Activated T-cell treated with anti-CD3 and anti-CD28 coated beads for 48 hours (primary cell): ENCODE results near the gene IL12RB2.
A peak's percentile ranks its signal among the peaks of the same experiment; 100 is the strongest.

Experiments used
- DNase-seq: peaks from one replicate; pipeline ENCODE4 v3.0.0-alpha.2; 2020; ENCODE audit warnings: low read depth

Gene IL12RB2

DNA sequence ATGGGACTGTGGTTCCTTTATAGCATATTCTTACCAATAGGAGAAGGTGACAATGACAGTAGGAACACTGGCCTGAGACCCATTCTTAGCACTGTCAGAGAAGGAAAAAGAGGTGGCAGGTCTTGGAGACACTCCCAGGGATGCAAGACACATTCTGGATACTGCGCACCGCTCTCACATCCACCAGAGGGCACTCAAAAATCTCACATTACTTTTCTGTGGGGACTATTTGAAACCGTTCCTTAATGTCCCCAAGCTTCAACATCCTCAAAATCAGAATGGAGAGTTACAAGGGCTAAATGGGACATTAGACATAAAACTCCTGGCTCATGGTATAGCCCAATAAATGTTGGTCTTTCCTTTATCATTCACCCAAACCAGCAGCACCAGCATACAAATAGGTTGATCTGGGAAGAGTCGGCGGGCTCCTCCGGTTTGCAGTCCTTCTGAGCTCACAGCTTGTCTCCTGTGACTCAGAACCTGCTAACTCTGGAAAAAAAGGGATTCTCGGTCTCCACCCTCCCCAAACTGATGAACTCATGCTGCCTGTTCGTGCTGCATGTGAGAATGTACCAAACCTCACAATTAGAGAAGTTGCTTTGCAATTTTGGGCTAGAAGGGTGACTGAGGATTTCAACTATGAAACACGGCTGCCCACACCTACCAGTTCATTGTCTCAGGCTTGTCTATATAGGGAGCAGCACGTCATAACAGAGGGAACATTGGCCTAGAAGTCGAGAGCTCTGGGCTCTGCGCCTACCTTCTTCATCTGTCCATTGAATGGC lies 40.2 kb downstream of the IL12RB2 start:
- DNase-seq, result no peak

- no peak for DNase-seq
Measured at GRCh38 chr1:67348586-67349252, 41.0 kb downstream of the IL12RB2 start.

DNA sequence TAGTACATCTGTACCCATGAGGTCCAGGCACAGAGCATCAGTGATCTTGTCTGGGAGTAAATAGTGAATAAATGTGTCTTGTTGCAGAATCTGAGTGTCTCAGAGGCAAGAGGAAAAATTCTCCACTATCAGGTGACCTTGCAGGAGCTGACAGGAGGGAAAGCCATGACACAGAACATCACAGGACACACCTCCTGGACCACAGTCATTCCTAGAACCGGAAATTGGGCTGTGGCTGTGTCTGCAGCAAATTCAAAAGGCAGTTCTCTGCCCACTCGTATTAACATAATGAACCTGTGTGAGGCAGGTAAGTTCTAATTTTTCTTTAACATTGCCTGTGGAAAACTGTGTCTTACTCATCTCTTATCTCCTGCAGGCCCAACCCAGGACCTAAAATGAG lies 43.1 kb downstream of the IL12RB2 start:
- DNase-seq, result peak; percentile 34

DNA sequence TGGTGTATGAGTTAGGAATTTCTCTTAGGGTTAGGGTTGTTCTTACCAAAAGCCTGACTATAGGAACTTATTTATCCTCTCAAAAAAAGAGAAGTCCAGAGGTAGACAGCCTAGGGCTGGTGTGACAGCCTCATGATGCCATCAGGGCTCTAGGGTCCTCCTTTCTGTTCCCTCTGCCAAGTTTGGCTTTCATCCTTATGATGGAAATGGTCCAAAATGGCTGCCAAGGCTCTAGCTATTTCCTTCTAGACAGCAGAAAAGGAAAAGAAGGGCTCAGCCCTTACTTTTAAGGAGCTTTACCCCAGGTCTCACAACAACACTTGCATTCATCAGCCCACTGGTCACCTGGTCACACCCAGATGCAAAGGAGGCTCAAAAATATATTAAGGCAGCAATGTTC lies 44.5 kb downstream of the IL12RB2 start:
- DNase-seq, result no peak

DNA sequence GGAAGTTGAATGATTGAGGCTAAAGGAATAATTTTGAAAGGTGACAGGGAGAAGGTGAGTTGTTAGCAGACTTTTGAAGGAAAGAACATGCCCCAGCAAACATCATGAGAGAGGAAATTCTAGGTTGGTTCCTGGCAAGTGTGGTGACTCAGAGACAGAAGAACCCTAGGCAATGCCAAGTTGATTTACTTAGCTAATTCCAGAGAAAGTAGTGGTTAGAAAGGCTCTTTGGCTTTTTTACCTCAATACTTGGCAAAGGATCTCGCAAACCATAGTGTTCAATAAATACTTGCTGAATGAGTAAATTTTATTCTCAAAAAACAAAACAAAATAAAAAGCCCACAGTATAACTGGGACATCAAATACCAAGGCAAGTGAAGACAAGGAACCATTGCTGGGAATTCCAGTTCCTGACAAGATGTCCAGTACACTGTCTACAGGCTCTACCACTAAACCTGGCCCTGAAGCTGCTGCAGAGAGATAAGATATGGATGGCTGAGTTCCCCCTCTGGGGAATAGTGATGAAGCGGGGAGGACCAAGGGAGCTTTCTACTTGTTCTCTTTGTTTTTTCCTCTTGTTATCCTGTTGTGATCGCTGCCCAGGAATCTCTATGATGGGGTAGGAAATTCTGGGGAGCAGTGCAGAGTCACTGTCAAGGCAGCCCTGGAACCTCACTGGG lies 48.2 kb downstream of the IL12RB2 start:
- DNase-seq, result no peak

DNA sequence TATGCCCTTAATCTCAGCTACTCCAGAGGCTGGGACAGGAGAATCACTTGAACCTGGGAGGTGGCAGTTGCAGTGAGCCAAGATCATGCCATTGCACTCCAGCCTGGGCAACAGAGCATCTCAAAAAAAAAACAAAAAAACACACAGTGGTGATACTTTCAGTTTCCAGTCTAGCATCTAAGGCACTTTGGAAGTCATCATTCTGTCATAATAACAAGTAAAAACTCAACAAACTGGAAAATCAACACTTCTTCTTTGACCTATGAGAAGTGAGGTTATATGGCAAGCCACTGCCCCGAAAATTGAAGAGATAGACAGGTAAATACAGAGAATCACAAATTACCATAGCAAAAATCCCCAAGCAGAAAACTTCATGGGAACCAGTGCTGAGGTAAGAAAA lies 51.9 kb downstream of the IL12RB2 start:
- no peak for DNase-seq

- no peak for DNase-seq
Measured at GRCh38 chr1:67361641-67362040, 54.0 kb downstream of the IL12RB2 start.

DNA sequence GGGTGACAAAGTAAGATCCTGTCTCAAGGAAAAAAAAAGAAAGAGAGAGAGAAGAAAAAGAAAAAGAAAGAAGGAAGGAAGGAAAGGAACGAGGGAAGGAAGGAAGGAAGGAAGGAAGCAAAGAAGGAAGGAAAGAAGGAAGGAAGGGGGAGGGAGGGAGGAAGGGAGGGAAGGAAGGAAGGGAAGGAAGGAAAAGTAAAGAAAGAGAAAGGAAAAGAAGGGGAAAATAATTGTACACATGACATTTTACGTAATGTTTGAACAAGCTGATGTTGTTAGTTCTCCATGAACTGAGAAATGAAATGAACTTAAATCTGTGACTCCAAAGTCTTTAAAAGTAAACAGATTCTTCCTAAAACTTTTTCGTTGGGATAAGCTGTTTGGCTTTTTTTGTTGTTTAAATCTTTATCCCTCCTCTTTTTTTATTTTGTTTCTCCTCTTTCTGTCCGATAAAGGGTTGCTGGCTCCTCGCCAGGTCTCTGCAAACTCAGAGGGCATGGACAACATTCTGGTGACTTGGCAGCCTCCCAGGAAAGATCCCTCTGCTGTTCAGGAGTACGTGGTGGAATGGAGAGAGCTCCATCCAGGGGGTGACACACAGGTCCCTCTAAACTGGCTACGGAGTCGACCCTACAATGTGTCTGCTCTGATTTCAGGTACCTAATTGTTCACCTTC lies 59.8 kb downstream of the IL12RB2 start:
- no peak for DNase-seq

DNA sequence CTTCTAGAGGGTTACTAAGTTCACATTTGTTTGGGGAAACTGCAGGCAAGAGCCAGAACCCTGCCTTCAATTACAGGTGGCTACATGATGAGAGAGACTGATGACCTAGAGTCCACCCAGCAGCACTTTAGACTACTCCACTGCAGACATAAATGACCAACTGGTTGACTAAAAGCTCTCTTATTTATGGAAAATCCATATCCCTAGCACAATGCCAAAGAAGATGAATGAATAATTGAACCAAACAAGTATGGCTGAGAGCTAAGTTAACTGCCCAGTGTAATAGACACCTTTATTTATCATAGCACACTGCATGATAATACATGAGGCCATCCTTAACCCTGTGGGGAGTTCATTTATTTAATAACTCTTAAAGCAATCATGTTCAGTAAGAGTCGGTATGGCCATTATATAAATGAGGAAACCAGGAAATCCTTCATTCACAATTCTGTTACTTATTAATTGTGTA lies 60.4 kb downstream of the IL12RB2 start:
- DNase-seq, result no peak

DNA sequence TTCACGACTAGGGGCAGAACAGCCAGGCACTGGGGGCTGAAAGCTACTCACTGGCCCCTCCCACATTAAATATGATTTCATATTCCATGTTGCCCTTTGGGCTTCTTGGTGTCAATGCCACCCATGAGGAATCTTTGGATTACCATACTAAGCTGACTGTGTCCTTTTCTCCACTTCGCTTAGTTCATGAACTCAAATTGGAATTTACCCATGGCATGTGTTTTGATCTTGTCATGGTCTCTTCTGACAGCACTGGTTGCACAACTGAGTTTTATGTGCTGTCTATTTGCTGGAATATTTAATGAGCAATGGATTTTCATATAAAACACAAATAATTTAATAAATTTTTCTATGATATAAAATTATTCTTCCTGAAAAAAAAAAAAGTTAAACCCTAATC lies 63.4 kb downstream of the IL12RB2 start:
- no peak for DNase-seq

DNA sequence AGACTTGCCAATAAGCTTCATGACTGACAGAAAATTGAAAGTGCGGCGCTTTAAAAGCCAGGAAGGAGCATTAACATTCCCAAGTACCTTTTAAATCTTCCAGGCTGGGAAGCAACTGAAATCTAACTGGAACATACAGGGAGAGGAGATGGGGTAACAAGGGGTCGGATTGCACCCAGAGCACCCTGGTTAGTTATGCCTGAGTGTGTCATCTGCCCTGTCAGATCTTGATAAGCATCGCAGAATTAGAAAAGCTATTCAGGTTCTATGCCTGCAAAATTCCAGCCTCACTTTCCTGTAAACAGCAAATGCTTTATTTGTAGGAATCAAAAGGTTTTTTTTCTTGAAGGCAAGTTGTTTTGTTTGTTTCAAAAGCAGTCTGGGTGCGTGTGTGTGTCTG lies 64.0 kb downstream of the IL12RB2 start:
- no peak for DNase-seq

DNA sequence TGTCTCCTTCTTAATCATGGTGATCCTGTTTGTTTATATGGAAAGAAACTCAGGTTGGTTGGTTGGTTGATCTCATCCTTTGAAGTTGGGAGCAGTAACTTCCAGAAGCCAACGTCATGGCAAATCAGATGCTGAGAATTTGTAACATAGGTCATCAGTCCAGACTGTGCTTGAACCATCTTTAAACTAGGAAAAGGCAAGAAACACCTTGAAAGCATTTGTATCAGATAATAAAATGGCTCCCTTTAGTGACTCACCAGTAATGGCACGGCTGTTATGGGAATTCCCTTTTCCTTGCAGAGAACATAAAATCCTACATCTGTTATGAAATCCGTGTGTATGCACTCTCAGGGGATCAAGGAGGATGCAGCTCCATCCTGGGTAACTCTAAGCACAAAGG lies 64.5 kb downstream of the IL12RB2 start:
- no peak for DNase-seq

DNA sequence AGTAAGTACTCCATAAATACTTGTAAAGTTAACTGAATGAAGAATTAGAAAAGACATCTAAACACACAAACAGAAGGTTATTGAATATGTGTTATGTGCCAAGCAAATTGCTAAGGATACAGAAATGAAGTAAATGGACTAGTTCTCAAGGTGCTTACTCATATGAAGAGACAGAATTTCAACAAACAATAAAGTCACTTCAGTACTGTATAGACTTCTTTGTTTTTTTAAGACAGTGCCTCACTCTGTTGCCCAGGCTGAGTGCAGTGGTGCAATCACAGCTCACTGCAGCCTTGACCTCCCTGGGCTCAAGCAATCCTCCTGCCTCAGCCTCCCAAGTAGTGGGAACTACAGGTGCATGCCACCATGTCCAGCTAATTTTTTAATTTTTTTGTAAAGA lies 65.2 kb downstream of the IL12RB2 start:
- no peak for DNase-seq

GRCh38 chr1:67376381-67376780 lies 68.7 kb downstream of the IL12RB2 start:
- DNase-seq, result no peak

DNA sequence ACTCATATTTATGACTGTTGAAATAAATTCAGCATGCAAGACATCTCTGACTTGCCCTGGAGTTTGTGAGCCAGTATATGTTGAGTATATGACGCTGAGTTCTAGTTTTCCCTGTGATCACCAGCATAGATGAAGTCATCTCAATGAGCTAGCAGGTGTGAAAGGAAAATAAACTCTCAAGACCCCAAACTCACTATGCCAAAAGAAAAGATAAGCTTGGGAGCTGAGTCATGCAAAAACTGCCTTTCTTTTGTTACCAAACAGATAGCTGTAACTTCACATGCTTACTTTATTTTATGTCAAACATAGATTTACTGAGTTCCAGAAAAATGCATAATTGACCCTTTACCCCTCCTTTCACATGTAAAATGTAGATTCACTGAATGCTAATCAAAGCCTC lies 69.6 kb downstream of the IL12RB2 start:
- DNase-seq, result no peak

DNA sequence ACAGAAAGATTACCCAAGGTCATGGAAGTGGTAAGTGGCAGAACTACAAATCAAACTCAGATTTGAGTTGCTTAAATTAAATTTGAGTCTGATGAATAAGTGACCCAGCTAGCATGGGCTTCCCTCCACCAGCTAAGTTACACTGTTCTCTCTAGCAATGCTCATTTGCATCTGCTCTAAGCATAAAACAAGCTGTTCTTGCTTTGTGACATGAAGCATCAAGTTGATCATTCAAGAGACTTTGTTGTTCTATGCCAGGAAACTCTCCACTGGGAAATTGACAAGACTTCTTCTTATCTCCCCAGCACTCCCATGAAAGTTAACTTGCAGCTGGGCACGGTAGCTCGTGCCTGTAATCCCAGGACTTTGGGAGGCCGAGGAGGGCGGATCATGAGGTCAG lies 73.5 kb downstream of the IL12RB2 start:
- DNase-seq, result no peak

- DNase-seq, result no peak
Measured at GRCh38 chr1:67382292-67382691, 74.6 kb downstream of the IL12RB2 start.

DNA sequence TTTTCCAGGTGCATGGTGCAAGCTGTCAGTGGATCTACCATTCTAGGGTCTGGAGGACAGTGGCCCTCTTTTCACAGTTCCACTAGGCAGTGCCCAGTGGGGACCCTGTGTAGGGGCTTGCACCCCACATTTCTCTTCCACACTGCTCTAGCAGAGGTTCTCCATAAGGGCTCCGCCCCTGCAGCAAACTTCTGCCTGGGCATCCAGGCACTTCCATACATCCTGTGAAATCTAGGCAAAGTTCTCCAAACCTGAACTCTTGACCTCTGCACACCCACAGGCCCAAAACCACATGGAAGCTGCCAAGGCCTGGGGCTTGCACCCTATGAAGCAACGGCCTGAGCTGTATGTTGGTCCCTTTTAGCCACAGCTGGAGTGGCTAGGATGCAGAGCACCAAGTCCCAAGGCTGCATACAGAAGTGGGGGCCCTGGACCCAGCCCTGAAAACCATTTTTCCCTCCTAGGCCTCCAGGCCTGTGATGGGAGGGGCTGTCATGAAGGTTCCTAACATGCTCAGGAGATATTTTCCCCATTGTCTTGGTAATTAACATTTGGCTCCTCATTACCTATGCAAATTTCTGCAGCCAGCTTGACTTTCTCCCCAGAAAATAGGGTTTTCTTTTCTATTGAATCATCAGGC lies 76.4 kb downstream of the IL12RB2 start:
- no peak for DNase-seq

- no peak for DNase-seq
Measured at GRCh38 chr1:67390041-67390887, 82.6 kb downstream of the IL12RB2 start.

GRCh38 chr1:67393240-67393639 lies 85.6 kb downstream of the IL12RB2 start:
- no peak for DNase-seq

DNA sequence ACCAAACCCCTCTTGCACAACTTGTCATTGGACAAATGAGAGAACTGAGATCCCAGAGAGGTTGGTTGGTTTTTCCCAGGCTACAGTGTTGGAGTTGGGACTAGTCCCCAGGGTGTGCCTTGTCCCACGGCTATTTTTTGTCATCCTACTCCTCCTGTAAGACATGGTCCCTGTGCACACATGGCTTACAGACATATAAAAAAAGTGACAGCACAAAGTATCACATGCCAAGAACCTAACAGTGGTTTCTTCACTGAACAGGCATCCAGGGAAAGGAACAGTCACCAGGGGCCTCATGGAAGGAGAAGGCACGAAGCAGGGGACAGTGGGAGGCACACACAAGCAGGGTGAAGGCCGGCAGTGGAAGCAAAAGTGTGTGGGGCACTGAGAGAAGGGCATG lies 86.1 kb downstream of the IL12RB2 start:
- no peak for DNase-seq
